ENCODE results near the gene DUSP5.

DUSP5 gene

DNA sequence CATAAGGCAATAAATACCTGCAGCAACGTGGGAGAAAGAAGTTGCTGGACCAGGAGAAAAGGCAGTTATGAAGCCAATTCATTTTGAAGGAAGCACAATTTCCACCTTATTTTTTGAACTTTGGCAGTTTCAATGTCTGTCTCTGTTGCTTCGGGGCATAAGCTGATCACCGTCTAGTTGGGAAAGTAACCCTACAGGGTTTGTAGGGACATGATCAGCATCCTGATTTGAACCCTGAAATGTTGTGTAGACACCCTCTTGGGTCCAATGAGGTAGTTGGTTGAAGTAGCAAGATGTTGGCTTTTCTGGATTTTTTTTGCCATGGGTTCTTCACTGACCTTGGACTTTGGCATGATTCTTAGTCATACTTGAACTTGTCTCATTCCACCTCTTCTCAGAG, 13.0 kb downstream of the DUSP5 start:
- Histone ChIP-seq H3K4me1 (no peaks in the 10 kb centered on the region; the same call in 1 of the 2 replicates), H3K4me3 (ENCODE audit: low read depth, low read length) (no peak overlapping the region), H3K9me3 (no peaks in the 10 kb centered on the region), H3K36me3 (no peaks in the 10 kb centered on the region), H3K27me3 (no peaks in the 10 kb centered on the region)
- TF ChIP-seq, protein P1, sequence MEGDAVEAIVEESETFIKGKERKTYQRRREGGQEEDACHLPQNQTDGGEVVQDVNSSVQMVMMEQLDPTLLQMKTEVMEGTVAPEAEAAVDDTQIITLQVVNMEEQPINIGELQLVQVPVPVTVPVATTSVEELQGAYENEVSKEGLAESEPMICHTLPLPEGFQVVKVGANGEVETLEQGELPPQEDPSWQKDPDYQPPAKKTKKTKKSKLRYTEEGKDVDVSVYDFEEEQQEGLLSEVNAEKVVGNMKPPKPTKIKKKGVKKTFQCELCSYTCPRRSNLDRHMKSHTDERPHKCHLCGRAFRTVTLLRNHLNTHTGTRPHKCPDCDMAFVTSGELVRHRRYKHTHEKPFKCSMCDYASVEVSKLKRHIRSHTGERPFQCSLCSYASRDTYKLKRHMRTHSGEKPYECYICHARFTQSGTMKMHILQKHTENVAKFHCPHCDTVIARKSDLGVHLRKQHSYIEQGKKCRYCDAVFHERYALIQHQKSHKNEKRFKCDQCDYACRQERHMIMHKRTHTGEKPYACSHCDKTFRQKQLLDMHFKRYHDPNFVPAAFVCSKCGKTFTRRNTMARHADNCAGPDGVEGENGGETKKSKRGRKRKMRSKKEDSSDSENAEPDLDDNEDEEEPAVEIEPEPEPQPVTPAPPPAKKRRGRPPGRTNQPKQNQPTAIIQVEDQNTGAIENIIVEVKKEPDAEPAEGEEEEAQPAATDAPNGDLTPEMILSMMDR (IDR thresholded peaks at IDR 0.05; ENCODE audit: low read depth, low read length) = no peak
- DNase-seq = no peak

DNA sequence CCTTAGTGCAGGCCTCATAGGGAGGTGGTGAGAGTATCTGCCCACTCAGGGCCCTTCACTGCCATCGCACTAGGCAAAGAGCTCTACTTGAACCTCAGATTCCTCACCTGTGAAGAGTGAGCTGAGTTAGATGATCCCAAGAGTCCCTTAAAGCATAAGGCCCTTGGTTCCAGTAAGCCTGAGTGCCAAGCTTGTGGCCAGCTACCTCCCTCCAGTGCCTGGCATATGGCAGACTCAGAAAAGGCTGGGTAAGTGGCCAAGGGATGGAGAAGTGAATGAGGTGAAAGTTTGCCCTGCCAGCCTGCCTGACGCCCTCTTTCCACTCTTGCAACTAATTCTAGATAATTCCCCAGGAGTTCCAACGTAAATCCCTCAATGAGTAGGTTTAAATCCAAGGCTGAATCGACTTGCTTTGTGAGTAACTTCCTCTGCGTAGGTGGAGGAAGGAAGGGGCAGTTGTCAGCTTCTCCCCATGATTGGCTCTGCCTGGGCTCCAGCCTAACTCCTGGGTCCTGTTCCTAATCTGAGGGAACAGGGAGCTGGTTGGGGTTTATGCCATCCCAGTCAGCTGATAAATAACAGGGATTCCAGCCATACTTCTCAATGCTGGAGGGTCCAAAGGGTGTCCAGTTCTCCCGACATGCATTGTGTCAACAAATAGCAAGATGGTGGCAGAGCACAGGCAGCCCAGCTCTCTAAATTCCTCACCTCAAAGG, 14.2 kb downstream of the DUSP5 start:
- Histone ChIP-seq H3K4me1 (no peaks in the 10 kb centered on the region; the same call in 1 of the 2 replicates), H3K36me3 (no peaks in the 10 kb centered on the region), H3K4me3 (ENCODE audit: low read depth, low read length) (no peak overlapping the region), H3K27me3 (no peaks in the 10 kb centered on the region), H3K9me3 (no peaks in the 10 kb centered on the region)
- TF ChIP-seq, protein P1 (IDR thresholded peaks at IDR 0.05; ENCODE audit: low read depth, low read length) = no peak
- DNase-seq = no peak

DNA sequence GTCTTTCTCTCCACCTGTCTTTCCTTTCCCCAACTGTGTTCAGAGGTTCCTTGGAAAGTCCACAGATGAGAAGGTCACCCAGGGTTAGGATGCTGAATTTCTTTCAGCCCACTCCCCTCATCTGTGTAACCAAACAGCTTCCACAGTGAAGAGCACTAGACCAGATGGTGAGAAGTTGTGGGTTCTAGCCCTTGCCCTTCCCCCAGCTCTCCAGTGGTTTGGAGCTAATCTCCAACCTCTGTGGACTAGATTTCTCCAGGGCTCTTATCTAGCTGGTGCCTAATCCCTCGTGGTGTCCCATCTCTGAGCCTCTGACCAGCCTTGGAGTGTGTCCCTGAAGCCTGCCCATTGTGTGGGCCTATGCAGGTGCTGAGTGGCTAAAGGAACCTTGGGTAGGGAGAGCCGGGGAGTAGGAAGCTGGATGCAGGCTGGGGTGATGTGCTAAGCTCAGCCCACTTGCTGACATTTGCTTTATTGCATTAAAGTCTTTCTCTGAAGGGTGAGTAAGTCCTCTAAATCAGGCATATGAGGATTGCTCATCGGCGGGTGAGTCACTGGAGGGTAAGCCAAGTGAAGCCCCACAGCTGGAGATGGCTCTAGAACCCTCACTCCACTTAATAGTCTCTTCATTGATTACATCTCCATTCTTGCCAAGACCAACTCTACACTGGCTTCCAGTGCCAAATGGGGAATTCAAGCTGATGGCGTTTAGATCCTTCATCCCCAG, 14.9 kb downstream of the DUSP5 start:
- Histone ChIP-seq H3K9me3 (no peaks in the 10 kb centered on the region), H3K36me3 (no peaks in the 10 kb centered on the region), H3K4me3 (ENCODE audit: low read depth, low read length) (no peak overlapping the region), H3K27me3 (no peaks in the 10 kb centered on the region), H3K4me1 (no peaks in the 10 kb centered on the region; the same call in 1 of the 2 replicates)
- no peak for DNase-seq
- TF ChIP-seq, protein P1 (IDR thresholded peaks at IDR 0.05; ENCODE audit: low read depth, low read length) = no peak

DNA sequence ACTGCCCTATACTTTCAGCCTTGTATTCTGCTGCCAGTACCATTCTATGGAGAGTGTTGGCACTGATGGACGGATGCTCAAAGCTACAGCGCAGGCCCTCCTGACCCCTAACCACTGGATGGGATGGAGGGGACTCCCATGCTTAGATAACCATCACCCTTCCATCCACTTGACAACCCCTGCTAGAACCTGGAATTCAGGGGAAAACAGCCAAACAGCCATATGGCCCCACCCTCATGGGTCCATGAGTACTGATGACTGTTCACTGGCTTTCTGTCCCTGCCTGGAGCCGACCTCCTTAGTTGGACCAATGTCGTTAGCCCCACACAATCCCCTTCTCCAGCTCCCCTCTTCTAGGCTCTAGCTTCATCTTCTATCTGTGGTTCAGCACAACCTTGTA, 16.2 kb downstream of the DUSP5 start:
- no peak for DNase-seq
- Histone ChIP-seq H3K4me1 (no peaks in the 10 kb centered on the region), H3K36me3 (no peaks in the 10 kb centered on the region), H3K4me3 (ENCODE audit: low read depth, low read length) (no peak overlapping the region), H3K27me3 (no peaks in the 10 kb centered on the region), H3K9me3 (no peaks in the 10 kb centered on the region)
- TF ChIP-seq, protein P1 (IDR thresholded peaks at IDR 0.05; ENCODE audit: low read depth, low read length) = no peak

DNA sequence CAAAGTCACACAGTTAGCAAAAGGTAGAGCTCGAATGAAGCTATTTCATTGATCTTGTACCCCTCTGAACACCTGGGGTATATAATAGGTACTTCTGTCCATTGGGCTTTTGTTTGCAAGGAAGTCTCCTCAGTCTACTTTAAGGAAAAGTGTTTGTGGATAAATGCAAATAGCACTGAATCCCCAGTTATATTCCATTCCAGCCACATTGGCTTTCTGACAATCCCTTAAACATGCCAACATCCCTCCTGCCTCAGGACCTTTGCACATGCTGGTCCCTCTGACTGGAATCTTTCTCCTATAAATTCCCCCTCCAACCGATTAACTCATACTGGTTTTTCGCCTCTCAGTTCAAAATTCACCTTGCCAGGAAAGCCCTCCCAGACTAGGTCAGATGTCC, 17.1 kb downstream of the DUSP5 start:
- TF ChIP-seq, protein P1 (IDR thresholded peaks at IDR 0.05; ENCODE audit: low read depth, low read length) = no peak
- Histone ChIP-seq H3K27me3 (no peaks in the 10 kb centered on the region), H3K4me3 (ENCODE audit: low read depth, low read length) (no peak overlapping the region), H3K36me3 (no peaks in the 10 kb centered on the region), H3K9me3 (no peaks in the 10 kb centered on the region), H3K4me1 (no peaks in the 10 kb centered on the region)
- DNase-seq = no peak
